Natural killer cell (primary cell): ENCODE measurements around the gene GZMH. TPM values are rescaled to one million over a fixed set of nuclear protein-coding genes. Genes with fewer than 3 reads are reported as not detected.

Experiments
- ATAC-seq, 3 donors: fragments of 150-1000 bp in 2 of 3; fragments of 200-7000 bp in 1 of 3; cut with Tn5 transposase; 1 replicate in 1 of 3; 2 replicates in 2 of 3; pipeline ENCODE4 v1.10.0; 2021; ENCODE audit warnings: mild to moderate bottlenecking in 2 of 3, moderate library complexity in 2 of 3
- DNase-seq, 2 donors: peaks; one replicate each; pipeline versions ENCODE4 v3.0.0 to v3.0.0-alpha.2; 2013 to 2021; ENCODE audit warnings: mixed read lengths in 1 of 2
- H3K27ac ChIP-seq: one replicate; pipeline ENCODE4 v1.5.1; 2013; ENCODE audit warnings: mild to moderate bottlenecking, low read length
- H3K27me3 ChIP-seq: one replicate; pipeline ENCODE4 v1.6.1; 2013; ENCODE audit warnings: low read length; ENCODE audit not compliant: control insufficient read depth, insufficient read depth
- H3K36me3 ChIP-seq: one replicate; pipeline ENCODE4 v1.6.1; 2013; ENCODE audit warnings: low read length; ENCODE audit not compliant: control insufficient read depth, insufficient read depth
- H3K4me1 ChIP-seq: one replicate; pipeline ENCODE4 v1.6.1; 2013; ENCODE audit warnings: low read length; ENCODE audit not compliant: control insufficient read depth, insufficient read depth
- H3K4me3 ChIP-seq: one replicate; pipeline ENCODE4 v1.5.1; 2013; ENCODE audit warnings: low read length
- H3K9me3 ChIP-seq: one replicate; pipeline ENCODE4 v1.6.1; 2013; ENCODE audit warnings: low read length; ENCODE audit not compliant: control insufficient read depth, insufficient read depth
- H3K27ac Mint-ChIP-seq, 2 donors: one replicate each; pipeline ENCODE4 v1.8.0; 2022; ENCODE audit warnings: mild to moderate bottlenecking in 2 of 2, mixed read lengths in 2 of 2, moderate library complexity in 1 of 2
- H3K27me3 Mint-ChIP-seq, 2 donors: one replicate each; pipeline ENCODE4 v1.8.0; 2022; ENCODE audit warnings: low read depth in 2 of 2, mixed read lengths in 2 of 2
- H3K36me3 Mint-ChIP-seq: one replicate; pipeline ENCODE4 v1.8.0; 2022; ENCODE audit warnings: mixed read lengths
- H3K4me1 Mint-ChIP-seq, 2 donors: one replicate each; pipeline ENCODE4 v1.8.0; 2022; ENCODE audit warnings: mixed read lengths in 2 of 2
- H3K4me3 Mint-ChIP-seq: one replicate; pipeline ENCODE4 v1.8.0; 2022; ENCODE audit warnings: mild to moderate bottlenecking, moderate library complexity, mixed read lengths
- H3K9me3 Mint-ChIP-seq, 2 donors: one replicate each; pipeline ENCODE4 v1.8.0; 2022; ENCODE audit warnings: mixed read lengths in 2 of 2
- WGBS: methylation state at CpG from one replicate; pipeline ENCODE4 v1.1.7; 2013; ENCODE audit warnings: missing lambda C conversion rate; ENCODE audit not compliant: insufficient coverage; 5-methylcytosine and 5-hydroxymethylcytosine counted together
- intact Hi-C: fragments of 100-400 bp; cut with micrococcal nuclease; formaldehyde crosslinking; loops from one replicate; pipeline ENCODE4 v1.14.2; 2022
- total RNA-seq, 4 donors: library from RNA; stranded (reverse); fragments of 120-200 nt in 1 of 4; gene quantifications; one replicate each; pipeline versions ENCODE4 v1.2.3 to v1.2.4, GENCODE V29; 2013 to 2022
- TF ChIP-seq, protein P1 (sequence below): fragments of 200-600 bp; IDR thresholded peaks from one replicate; pipeline ENCODE4 v1.8.0; 2022; ENCODE audit warnings: antibody characterized with exemption

GZMH gene
- total RNA-seq, 3 donors from 2014 or later (not counting 1 experiment from before 2014, with no cell fraction given) = 236 to 677 (median 284) TPM

- WGBS = 84% methylated on average over 3 of the region's 3 CpGs
- H3K27me3 ChIP-seq = no peaks in the 10 kb centered on the region
- intact Hi-C loops = loop anchor here (5.0 kb wide), 1 partner anchor 188 kb away; the partner anchor contains the start of gene SDR39U1
- H3K36me3 ChIP-seq = peaks cover 33% of the 10 kb centered on the region
- Mint-ChIP-seq H3K27me3 (no peaks in the 10 kb centered on the region), H3K9me3 (no peaks in the 10 kb centered on the region), H3K36me3 (peaks cover 25% of the 10 kb centered on the region), H3K4me3 (peak overlapping the region; percentile 94), H3K27ac (peak overlapping the region; percentile 99), H3K4me1 (peaks cover 93 to 94% of the 10 kb centered on the region in 2 donors)
- ATAC-seq = no peak
- peaks cover 79% of the 10 kb centered on the region for H3K4me1 ChIP-seq
- TF ChIP-seq, protein P1, sequence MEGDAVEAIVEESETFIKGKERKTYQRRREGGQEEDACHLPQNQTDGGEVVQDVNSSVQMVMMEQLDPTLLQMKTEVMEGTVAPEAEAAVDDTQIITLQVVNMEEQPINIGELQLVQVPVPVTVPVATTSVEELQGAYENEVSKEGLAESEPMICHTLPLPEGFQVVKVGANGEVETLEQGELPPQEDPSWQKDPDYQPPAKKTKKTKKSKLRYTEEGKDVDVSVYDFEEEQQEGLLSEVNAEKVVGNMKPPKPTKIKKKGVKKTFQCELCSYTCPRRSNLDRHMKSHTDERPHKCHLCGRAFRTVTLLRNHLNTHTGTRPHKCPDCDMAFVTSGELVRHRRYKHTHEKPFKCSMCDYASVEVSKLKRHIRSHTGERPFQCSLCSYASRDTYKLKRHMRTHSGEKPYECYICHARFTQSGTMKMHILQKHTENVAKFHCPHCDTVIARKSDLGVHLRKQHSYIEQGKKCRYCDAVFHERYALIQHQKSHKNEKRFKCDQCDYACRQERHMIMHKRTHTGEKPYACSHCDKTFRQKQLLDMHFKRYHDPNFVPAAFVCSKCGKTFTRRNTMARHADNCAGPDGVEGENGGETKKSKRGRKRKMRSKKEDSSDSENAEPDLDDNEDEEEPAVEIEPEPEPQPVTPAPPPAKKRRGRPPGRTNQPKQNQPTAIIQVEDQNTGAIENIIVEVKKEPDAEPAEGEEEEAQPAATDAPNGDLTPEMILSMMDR = no peak
- H3K4me3 ChIP-seq = no peak overlapping the region
- H3K27ac ChIP-seq = peak overlapping the region; percentile 99
- no peaks in the 10 kb centered on the region for H3K9me3 ChIP-seq
- DNase-seq = no peak
Measured at GRCh38 chr14:24630087-24630871, 20.8 kb upstream of the GZMH start.

DNA sequence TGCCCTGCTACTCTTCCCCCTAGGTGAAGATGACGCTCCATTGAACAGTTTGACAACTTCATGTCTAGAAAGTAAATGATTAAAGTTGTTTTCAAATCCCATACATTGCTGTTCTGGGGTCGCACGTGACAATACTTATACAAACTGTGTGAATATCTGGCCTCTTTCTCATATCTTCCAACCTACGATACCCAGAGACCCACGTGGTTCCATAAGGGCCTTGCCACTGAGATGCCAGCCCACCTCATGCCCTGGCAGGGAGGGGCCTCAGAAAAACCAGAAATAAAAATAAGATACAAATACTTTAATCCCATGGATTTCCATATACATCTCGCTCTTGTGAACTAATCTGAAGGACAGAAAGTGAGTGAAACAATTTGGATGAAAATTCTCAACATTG is 20.0 kb upstream of the GZMH start:
- peaks cover 25% of the 10 kb centered on the region for H3K36me3 Mint-ChIP-seq
- intact Hi-C loops = no loop called here
- peak overlapping the region; percentile 94 for H3K4me3 Mint-ChIP-seq
- WGBS = 87% methylated on average over 4 of the region's 6 CpGs
- Histone ChIP-seq H3K36me3 (peaks cover 33% of the 10 kb centered on the region), H3K4me1 (peaks cover 74% of the 10 kb centered on the region), H3K27ac (peak overlapping the region; percentile 99), H3K27me3 (no peaks in the 10 kb centered on the region), H3K9me3 (no peaks in the 10 kb centered on the region), H3K4me3 (no peak overlapping the region)
- peak overlapping the region; percentile 99 for H3K27ac Mint-ChIP-seq
- peaks cover 90 to 91% of the 10 kb centered on the region in 2 donors for H3K4me1 Mint-ChIP-seq
- no peaks in the 10 kb centered on the region for H3K27me3 Mint-ChIP-seq
- DNase-seq = no peak
- TF ChIP-seq, protein P1 = no peak
- no peak for ATAC-seq
- H3K9me3 Mint-ChIP-seq = no peaks in the 10 kb centered on the region

GRCh38 chr14:24613747-24614146 is 4.3 kb upstream of the GZMH start:
- H3K4me3 Mint-ChIP-seq = no peak overlapping the region
- H3K4me3 ChIP-seq = no peak overlapping the region

More at GRCh38 chr14:24613747-24614146, 4.3 kb upstream of the GZMH start:
- Histone ChIP-seq H3K4me1 (peaks cover 40% of the 10 kb centered on the region), H3K36me3 (no peaks in the 10 kb centered on the region), H3K27ac (no peak overlapping the region), H3K9me3 (no peaks in the 10 kb centered on the region), H3K27me3 (no peaks in the 10 kb centered on the region)
- Mint-ChIP-seq H3K27ac (peak overlapping the region; percentile 99), H3K4me1 (peaks cover 54 to 56% of the 10 kb centered on the region in 2 donors), H3K27me3 (no peaks in the 10 kb centered on the region), H3K36me3 (no peaks in the 10 kb centered on the region), H3K9me3 (no peaks in the 10 kb centered on the region)
- 92% methylated on average over 2 of the region's 2 CpGs for WGBS
- TF ChIP-seq, protein P1 = no peak
- no peak for ATAC-seq
- no peak for DNase-seq
- intact Hi-C loops = no loop called here
